Keratinocyte (primary cell): ENCODE data around the gene KCNK16.

Source experiments
- EZH2 ChIP-seq: IDR thresholded peaks from one replicate; pipeline ENCODE4 v1.6.1; 2012; ENCODE audit warnings: inconsistent platforms, mild to moderate bottlenecking, low read length, moderate library complexity
- TF ChIP-seq, protein P1 (sequence below), 3 experiments: IDR thresholded peaks in 1 of 3; conservative IDR thresholded peaks in 1 of 3; optimal IDR thresholded peaks in 1 of 3; 2 replicates in 2 of 3; 3 replicates in 1 of 3; pipeline versions ENCODE3 to v1.5.1; 2011; ENCODE audit warnings: low read length in 3 of 3, mild to moderate bottlenecking in 3 of 3, moderate library complexity in 2 of 3, control low read depth in 1 of 3, inconsistent platforms in 1 of 3; ENCODE audit not compliant: insufficient read depth in 2 of 3; ENCODE audit errors: extremely low read depth in 1 of 3

GRCh38 chr6:39319621-39320362 lies 2.7 kb downstream of the KCNK16 start:
- no peak for TF ChIP-seq EZH2
- TF ChIP-seq, protein P1, sequence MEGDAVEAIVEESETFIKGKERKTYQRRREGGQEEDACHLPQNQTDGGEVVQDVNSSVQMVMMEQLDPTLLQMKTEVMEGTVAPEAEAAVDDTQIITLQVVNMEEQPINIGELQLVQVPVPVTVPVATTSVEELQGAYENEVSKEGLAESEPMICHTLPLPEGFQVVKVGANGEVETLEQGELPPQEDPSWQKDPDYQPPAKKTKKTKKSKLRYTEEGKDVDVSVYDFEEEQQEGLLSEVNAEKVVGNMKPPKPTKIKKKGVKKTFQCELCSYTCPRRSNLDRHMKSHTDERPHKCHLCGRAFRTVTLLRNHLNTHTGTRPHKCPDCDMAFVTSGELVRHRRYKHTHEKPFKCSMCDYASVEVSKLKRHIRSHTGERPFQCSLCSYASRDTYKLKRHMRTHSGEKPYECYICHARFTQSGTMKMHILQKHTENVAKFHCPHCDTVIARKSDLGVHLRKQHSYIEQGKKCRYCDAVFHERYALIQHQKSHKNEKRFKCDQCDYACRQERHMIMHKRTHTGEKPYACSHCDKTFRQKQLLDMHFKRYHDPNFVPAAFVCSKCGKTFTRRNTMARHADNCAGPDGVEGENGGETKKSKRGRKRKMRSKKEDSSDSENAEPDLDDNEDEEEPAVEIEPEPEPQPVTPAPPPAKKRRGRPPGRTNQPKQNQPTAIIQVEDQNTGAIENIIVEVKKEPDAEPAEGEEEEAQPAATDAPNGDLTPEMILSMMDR (optimal IDR thresholded peaks at IDR 0.05 in 1 of 3, IDR thresholded peaks at IDR 0.05 in 1 of 3, conservative IDR thresholded peaks at IDR 0.05 in 1 of 3; ENCODE audit: extremely low read depth in 1 of 3, insufficient read depth in 2 of 3, low read length in 3 of 3): no peak
